BJ (cell line): Measurements from ENCODE around the gene MAP3K20. TPM values are rescaled to one million over a fixed set of nuclear protein-coding genes. Genes with fewer than 3 reads are reported as not detected.
"Not testable (repeated sequence)": the region's sequence is repeated elsewhere in the genome, so short reads cannot be mapped to it uniquely, and the experiment has no call there.

Experiments used
- CTCF ChIA-PET: fragments of 350-600 bp; formaldehyde crosslinking; extraction: SDS; loops from one replicate; lab custom pipeline; 2021; ENCODE audit warnings: antibody characterized with exemption, inconsistent platforms; lab: Yijun Ruan, JAX
- POLR2A ChIA-PET: fragments of 300-600 bp; sonication (Branson Sonifier 250); formaldehyde crosslinking; extraction: SDS; loops from one replicate; lab custom pipeline; 2021; ENCODE audit warnings: antibody characterized with exemption; lab: Charles Lee
- DNase-seq: peaks from one replicate; pipeline ENCODE4 v3.0.0-alpha.2; 2011; ENCODE audit warnings: low read depth
- H3K27me3 ChIP-seq: 2 replicates; pipeline ENCODE4 v1.6.0; 2011; ENCODE audit warnings: low read length; ENCODE audit not compliant: control insufficient read depth, insufficient read depth
- H3K36me3 ChIP-seq: 2 replicates; pipeline ENCODE4 v1.5.1; 2011; ENCODE audit warnings: low read length; ENCODE audit not compliant: control insufficient read depth, insufficient read depth
- H3K4me3 ChIP-seq: 2 replicates; pipeline ENCODE4 v1.5.1; 2011; ENCODE audit warnings: low read depth, mild to moderate bottlenecking, control low read depth, low read length
- polyA plus RNA-seq: library from polyadenylated mRNA; depleted of rRNA; stranded (reverse); fragments of >200 nt; gene quantifications from 2 replicates; pipeline ENCODE4 v1.2.3, GENCODE V29; 2011
- TF ChIP-seq, protein P1 (sequence below): IDR thresholded peaks from 2 replicates; pipeline ENCODE4 v1.5.1; 2011; ENCODE audit warnings: low read depth, mild to moderate bottlenecking, control low read depth, inconsistent platforms, low read length, moderate library complexity; ENCODE audit not compliant: insufficient read depth

Gene MAP3K20
- polyA plus RNA-seq, 1 experiment, result 45.4 TPM

DNA sequence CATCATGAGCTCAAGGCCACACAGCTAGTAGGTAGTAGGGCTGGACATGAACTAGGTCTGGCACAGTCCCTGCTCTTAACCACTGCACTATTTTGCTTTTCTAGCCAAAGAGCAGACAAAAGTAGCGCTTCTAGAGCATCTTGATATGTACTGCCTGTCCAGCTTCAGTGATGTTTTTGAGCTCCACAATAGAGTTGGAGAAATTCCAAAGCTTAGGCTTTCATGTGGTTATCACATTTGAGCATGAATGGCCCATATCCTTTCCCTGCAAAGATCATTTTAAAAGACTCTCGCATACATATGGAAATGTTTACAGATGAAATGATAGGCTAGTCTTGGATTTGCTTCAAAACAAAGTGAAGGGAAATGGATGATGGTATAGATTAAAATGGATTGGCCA is 128.7 kb downstream of the MAP3K20 start:
- no peak for DNase-seq
- Histone ChIP-seq H3K4me3 (no peak overlapping the region), H3K36me3 (peaks cover 1% of the 10 kb centered on the region; the same call in 1 of the 2 replicates), H3K27me3 (no peaks in the 10 kb centered on the region)
- TF ChIP-seq, protein P1, sequence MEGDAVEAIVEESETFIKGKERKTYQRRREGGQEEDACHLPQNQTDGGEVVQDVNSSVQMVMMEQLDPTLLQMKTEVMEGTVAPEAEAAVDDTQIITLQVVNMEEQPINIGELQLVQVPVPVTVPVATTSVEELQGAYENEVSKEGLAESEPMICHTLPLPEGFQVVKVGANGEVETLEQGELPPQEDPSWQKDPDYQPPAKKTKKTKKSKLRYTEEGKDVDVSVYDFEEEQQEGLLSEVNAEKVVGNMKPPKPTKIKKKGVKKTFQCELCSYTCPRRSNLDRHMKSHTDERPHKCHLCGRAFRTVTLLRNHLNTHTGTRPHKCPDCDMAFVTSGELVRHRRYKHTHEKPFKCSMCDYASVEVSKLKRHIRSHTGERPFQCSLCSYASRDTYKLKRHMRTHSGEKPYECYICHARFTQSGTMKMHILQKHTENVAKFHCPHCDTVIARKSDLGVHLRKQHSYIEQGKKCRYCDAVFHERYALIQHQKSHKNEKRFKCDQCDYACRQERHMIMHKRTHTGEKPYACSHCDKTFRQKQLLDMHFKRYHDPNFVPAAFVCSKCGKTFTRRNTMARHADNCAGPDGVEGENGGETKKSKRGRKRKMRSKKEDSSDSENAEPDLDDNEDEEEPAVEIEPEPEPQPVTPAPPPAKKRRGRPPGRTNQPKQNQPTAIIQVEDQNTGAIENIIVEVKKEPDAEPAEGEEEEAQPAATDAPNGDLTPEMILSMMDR, result no peak
- ChIA-PET POLR2A (no interaction called here), CTCF (interaction anchor here (0.6 to 1.4 kb wide), 2 partner anchors 113 to 177 kb away, joined by 3 to 4 read pairs; no protein-coding TSS in a partner anchor)

- peaks cover 2% of the 10 kb centered on the region for H3K36me3 ChIP-seq
- DNase-seq, result no peak
- no peaks in the 10 kb centered on the region for H3K27me3 ChIP-seq
- no peak overlapping the region for H3K4me3 ChIP-seq
- CTCF ChIA-PET, result interaction anchor here (9.8 kb wide), 1 partner anchor 178 kb away, joined by 200 read pairs; no protein-coding TSS in a partner anchor
- POLR2A ChIA-PET, result no interaction called here
- TF ChIP-seq, protein P1, result no peak
These were observed 129.7 kb downstream of the MAP3K20 start for GRCh38 chr2:173205375-173205774.

- POLR2A ChIA-PET, DNase-seq, H3K36me3 ChIP-seq, H3K4me3 ChIP-seq, H3K27me3 ChIP-seq: not testable (repeated sequence)
- CTCF ChIA-PET, result interaction anchor here (9.8 kb wide), 1 partner anchor 180 kb away, joined by 200 read pairs; no protein-coding TSS in a partner anchor
These were observed 131.5 kb downstream of the MAP3K20 start for GRCh38 chr2:173207124-173207523.

GRCh38 chr2:173210270-173211196 is 134.9 kb downstream of the MAP3K20 start:
- ChIA-PET POLR2A (interaction anchor here (0.7 kb wide), 1 partner anchor 132 kb away, joined by 3 read pairs; no protein-coding TSS in a partner anchor), CTCF (interaction anchor here (0.7 to 9.8 kb wide), 32 partner anchors 9 to 423 kb away, joined by 3 to 200 read pairs (median 4); no protein-coding TSS in a partner anchor)
- peaks cover 5% of the 10 kb centered on the region for H3K36me3 ChIP-seq
- TF ChIP-seq, protein P1, result peak; percentile 87
- DNase-seq, result peak; percentile 68
- H3K27me3 ChIP-seq, result no peaks in the 10 kb centered on the region
- no peak overlapping the region for H3K4me3 ChIP-seq

DNA sequence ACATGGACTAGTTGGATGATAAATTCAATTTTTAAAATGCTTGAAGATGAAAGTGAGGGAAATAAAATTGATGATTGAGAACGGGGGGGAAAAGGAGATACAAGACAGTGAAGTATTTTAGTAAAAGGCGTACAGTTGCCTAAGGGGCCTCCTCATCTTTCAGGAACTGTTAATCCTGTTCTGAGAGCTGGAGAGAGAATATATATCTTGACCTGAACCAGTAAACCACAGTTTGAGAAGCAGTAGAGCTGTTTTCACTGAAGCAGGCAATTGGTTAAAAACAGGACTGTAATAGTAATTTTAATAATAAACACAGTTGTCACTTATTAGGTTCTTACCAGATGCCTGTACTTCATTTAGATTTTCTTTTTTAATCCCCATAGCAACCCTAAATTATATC is 137.5 kb downstream of the MAP3K20 start:
- no peak overlapping the region for H3K4me3 ChIP-seq
- no peak for DNase-seq
- POLR2A ChIA-PET, result no interaction called here
- TF ChIP-seq, protein P1, result no peak
- no peaks in the 10 kb centered on the region for H3K27me3 ChIP-seq
- H3K36me3 ChIP-seq, result peaks cover 4% of the 10 kb centered on the region
- CTCF ChIA-PET, result interaction anchor here (0.9 to 9.8 kb wide), 2 partner anchors 122 to 186 kb away, joined by 4 to 200 read pairs; no protein-coding TSS in a partner anchor
